ENCODE results near the gene AFAP1. TPM values are rescaled to one million over a fixed set of nuclear protein-coding genes. Genes with fewer than 3 reads are reported as not detected.

The AFAP1 gene
- polyA plus RNA-seq, 1 donor (not counting 4 experiments of a cell fraction or from before 2014, with no cell fraction given): 7.6 TPM

GRCh38 chr4:7861440-7861881, 78.2 kb downstream of the AFAP1 start:
- Histone ChIP-seq H3K4me1 (ENCODE audit: control insufficient read depth, extremely low read depth, insufficient read depth, low read length) (peaks cover 4% of the 10 kb centered on the region), H3K9me1 (ENCODE audit: control insufficient read depth, extremely low read depth, insufficient read depth, low read length) (no peaks in the 10 kb centered on the region), H2AFZ (ENCODE audit: control insufficient read depth, low read length) (no peak overlapping the region), H3K9ac (ENCODE audit: control insufficient read depth, extremely low read depth, insufficient read depth, low read length) (no peak overlapping the region), H3K79me2 (ENCODE audit: control insufficient read depth, insufficient read depth, low read length) (peaks cover 10% of the 10 kb centered on the region), H3K9me3 (ENCODE audit: control insufficient read depth, low read depth, low read length) (peaks cover 2% of the 10 kb centered on the region), H3K27me3 (ENCODE audit: control insufficient read depth, extremely low read depth, insufficient read depth, low read length) (no peaks in the 10 kb centered on the region), H3K4me2 (ENCODE audit: control insufficient read depth, extremely low read depth, insufficient read depth, low read depth, low read length) (no peak overlapping the region), H3K4me3 (ENCODE audit: control insufficient read depth in 2 of 3, extremely low read depth in 1 of 3, insufficient read depth in 2 of 3, low read depth in 1 of 3, low read length in 3 of 3) (no peak overlapping the region), H3K36me3 (ENCODE audit: control insufficient read depth in 2 of 2, extremely low read depth in 1 of 2, insufficient read depth in 2 of 2, low read length in 2 of 2) (peaks cover 3 to 4% of the 10 kb centered on the region in 2 experiments), H3K27ac (ENCODE audit: control insufficient read depth, insufficient read depth, low read length) (no peak overlapping the region), H4K20me1 (ENCODE audit: control insufficient read depth, extremely low read depth, insufficient read depth, low read length) (peaks cover 2% of the 10 kb centered on the region)
- DNase-seq (ENCODE audit: low read depth, low spot score) (no peak), FAIRE-seq (no peak)
- TF ChIP-seq EZH2 (IDR thresholded peaks at IDR 0.05; ENCODE audit: low read length): no peak
- no peak for TF ChIP-seq CTCF (optimal IDR thresholded peaks at IDR 0.05 in 1 of 3, IDR thresholded peaks at IDR 0.05 in 1 of 3, conservative IDR thresholded peaks at IDR 0.05 in 1 of 3; ENCODE audit: extremely low read depth in 1 of 3, insufficient read depth in 2 of 3, low read length in 3 of 3)
- dilution Hi-C loops (cut with MboI; ENCODE audit: extremely low pct_ligation_motif_present, low sequenced_read_pairs): no loop called here

- Histone ChIP-seq H3K27me3 (ENCODE audit: control insufficient read depth, extremely low read depth, insufficient read depth, low read length) (no peaks in the 10 kb centered on the region), H3K4me3 (ENCODE audit: control insufficient read depth in 2 of 3, extremely low read depth in 1 of 3, insufficient read depth in 2 of 3, low read depth in 1 of 3, low read length in 3 of 3) (no peak overlapping the region), H4K20me1 (ENCODE audit: control insufficient read depth, extremely low read depth, insufficient read depth, low read length) (peaks cover 2% of the 10 kb centered on the region), H3K4me1 (ENCODE audit: control insufficient read depth, extremely low read depth, insufficient read depth, low read length) (peaks cover 4% of the 10 kb centered on the region), H2AFZ (ENCODE audit: control insufficient read depth, low read length) (no peak overlapping the region), H3K9me1 (ENCODE audit: control insufficient read depth, extremely low read depth, insufficient read depth, low read length) (no peaks in the 10 kb centered on the region), H3K36me3 (ENCODE audit: control insufficient read depth in 2 of 2, extremely low read depth in 1 of 2, insufficient read depth in 2 of 2, low read length in 2 of 2) (peaks cover 4% of the 10 kb centered on the region in 2 experiments), H3K9me3 (ENCODE audit: control insufficient read depth, low read depth, low read length) (peaks cover 2% of the 10 kb centered on the region), H3K9ac (ENCODE audit: control insufficient read depth, extremely low read depth, insufficient read depth, low read length) (no peak overlapping the region), H3K27ac (ENCODE audit: control insufficient read depth, insufficient read depth, low read length) (no peak overlapping the region), H3K4me2 (ENCODE audit: control insufficient read depth, extremely low read depth, insufficient read depth, low read depth, low read length) (no peak overlapping the region), H3K79me2 (ENCODE audit: control insufficient read depth, insufficient read depth, low read length) (peaks cover 13% of the 10 kb centered on the region)
- TF ChIP-seq EZH2 (IDR thresholded peaks at IDR 0.05; ENCODE audit: low read length): no peak
- TF ChIP-seq CTCF (optimal IDR thresholded peaks at IDR 0.05 in 1 of 3, IDR thresholded peaks at IDR 0.05 in 1 of 3, conservative IDR thresholded peaks at IDR 0.05 in 1 of 3; ENCODE audit: extremely low read depth in 1 of 3, insufficient read depth in 2 of 3, low read length in 3 of 3): no peak
- DNase-seq (ENCODE audit: low read depth, low spot score) (no peak), FAIRE-seq (no peak)
- dilution Hi-C loops (cut with MboI; ENCODE audit: extremely low pct_ligation_motif_present, low sequenced_read_pairs): no loop called here
Observed at GRCh38 chr4:7860600-7861163, 79.0 kb downstream of the AFAP1 start.
